GM10847 (cell line): ENCODE measurements around the gene CDC42EP2.

Experiments used
- POLR2A ChIP-seq: IDR thresholded peaks from 2 replicates; pipeline ENCODE4 v1.6.1; 2011; ENCODE audit not compliant: insufficient read length; ENCODE audit errors: extremely low read depth

CDC42EP2 gene

GRCh38 chr11:65307298-65308229 is 7.1 kb upstream of the CDC42EP2 start:
- no peak for TF ChIP-seq POLR2A

- no peak for TF ChIP-seq POLR2A
Measured at GRCh38 chr11:65308281-65308891, 6.3 kb upstream of the CDC42EP2 start.

GRCh38 chr11:65309006-65309405 is 5.7 kb upstream of the CDC42EP2 start:
- TF ChIP-seq POLR2A = no peak

GRCh38 chr11:65310215-65310614 is 4.5 kb upstream of the CDC42EP2 start:
- TF ChIP-seq POLR2A = no peak

GRCh38 chr11:65310736-65311135 is 3.9 kb upstream of the CDC42EP2 start:
- no peak for TF ChIP-seq POLR2A

- no peak for TF ChIP-seq POLR2A
Measured at GRCh38 chr11:65311170-65311678, 3.4 kb upstream of the CDC42EP2 start.

GRCh38 chr11:65315204-65315865 is 669 bp downstream of the CDC42EP2 start:
- TF ChIP-seq POLR2A = no peak

- TF ChIP-seq POLR2A = no peak
Measured at GRCh38 chr11:65315866-65316226, 1.2 kb downstream of the CDC42EP2 start.

GRCh38 chr11:65316227-65317024 is 1.8 kb downstream of the CDC42EP2 start:
- TF ChIP-seq POLR2A = no peak

GRCh38 chr11:65317025-65317786 is 2.5 kb downstream of the CDC42EP2 start:
- no peak for TF ChIP-seq POLR2A

GRCh38 chr11:65320386-65321075 is 5.9 kb downstream of the CDC42EP2 start:
- no peak for TF ChIP-seq POLR2A

- TF ChIP-seq POLR2A = no peak
Measured at GRCh38 chr11:65321076-65321475, 6.4 kb downstream of the CDC42EP2 start.

GRCh38 chr11:65321828-65322485 is 7.3 kb downstream of the CDC42EP2 start:
- TF ChIP-seq POLR2A = no peak
